SK-N-SH (cell line): ENCODE measurements around the gene INAVA. TPM values are rescaled to one million over a fixed set of nuclear protein-coding genes. Genes with fewer than 3 reads are reported as not detected.
"Not testable (repeated sequence)": the region's sequence is repeated elsewhere in the genome, so short reads cannot be mapped to it uniquely, and the experiment has no call there.

ENCODE experiments used
- CTCF ChIA-PET: fragments of 300-600, 350-600 bp; formaldehyde crosslinking; extraction: SDS; loops from one replicate; lab custom pipeline; 2021; lab: Yijun Ruan, JAX
- POLR2A ChIA-PET: fragments of 350-600 bp; sonication (Branson Sonifier 250); formaldehyde crosslinking; extraction: SDS; loops from one replicate; lab custom pipeline; 2020; ENCODE audit warnings: antibody characterized with exemption, inconsistent platforms; lab: Yijun Ruan, JAX
- DNase-seq: peaks from one replicate; pipeline ENCODE4 v3.0.0; 2012
- H2AFZ ChIP-seq: fragments of 200-600 bp; sonication (generic); 2 replicates; pipeline ENCODE4 v1.8.1; 2016; ENCODE audit warnings: antibody characterized with exemption, mild to moderate bottlenecking, low read depth
- H3F3A ChIP-seq: fragments of 200-600 bp; sonication (generic); replicated peaks from 2 replicates; pipeline ENCODE3; 2016; ENCODE audit warnings: antibody characterized with exemption, mild to moderate bottlenecking; ENCODE audit not compliant: insufficient read depth
- H3K27ac ChIP-seq, 2 experiments: fragments of 200-500 bp in 1 of 2; fragments of 200-600 bp in 1 of 2; sonication (Bioruptor generic) in 1 of 2; sonication (generic), shearing (Covaris generic) in 1 of 2; 2 replicates each; pipeline versions ENCODE4 v1.5.1 to v1.6.1; 2014 to 2016; ENCODE audit warnings: low read depth in 2 of 2, inconsistent platforms in 1 of 2, low read length in 1 of 2, mild to moderate bottlenecking in 1 of 2, mixed read lengths in 1 of 2
- H3K27me3 ChIP-seq: fragments of 200-600 bp; sonication (generic), shearing (Covaris generic); 2 replicates; pipeline ENCODE4 v1.6.1; 2016; ENCODE audit warnings: mixed run types; ENCODE audit not compliant: insufficient read depth
- H3K36me3 ChIP-seq, 2 experiments: fragments of 200-500 bp in 1 of 2; fragments of 200-600 bp in 1 of 2; sonication (Bioruptor generic) in 1 of 2; sonication (generic) in 1 of 2; replicated peaks in 1 of 2; 2 replicates each; pipeline versions ENCODE3 to v1.5.1; 2014 to 2016; ENCODE audit warnings: low read length in 1 of 2, mild to moderate bottlenecking in 1 of 2; ENCODE audit not compliant: insufficient read depth in 2 of 2, control insufficient read depth in 1 of 2
- H3K4me1 ChIP-seq, 2 experiments: fragments of 200-500 bp in 1 of 2; fragments of 200-600 bp in 1 of 2; sonication (Bioruptor generic) in 1 of 2; sonication (generic), shearing (Covaris generic) in 1 of 2; 2 replicates each; pipeline versions ENCODE4 v1.5.1 to v1.6.1; 2014 to 2016; ENCODE audit warnings: low read depth in 1 of 2, low read length in 1 of 2, mixed run types in 1 of 2; ENCODE audit not compliant: insufficient read depth in 2 of 2, control insufficient read depth in 1 of 2
- H3K4me2 ChIP-seq: fragments of 200-600 bp; sonication (generic), shearing (Covaris generic); 2 replicates; pipeline ENCODE4 v1.6.1; 2017; ENCODE audit warnings: mixed run types
- H3K4me3 ChIP-seq, 2 experiments: fragments of 200-500 bp in 1 of 2; fragments of 200-600 bp in 1 of 2; sonication (Bioruptor generic) in 1 of 2; sonication (generic), shearing (Covaris generic) in 1 of 2; 2 replicates each; pipeline versions ENCODE4 v1.5.1 to v1.8.1; 2014 to 2016; ENCODE audit warnings: low read depth in 2 of 2, inconsistent platforms in 1 of 2, low read length in 1 of 2, mild to moderate bottlenecking in 1 of 2, mixed read lengths in 1 of 2, moderate library complexity in 1 of 2
- H3K79me2 ChIP-seq: fragments of 200-600 bp; sonication (generic); 2 replicates; pipeline ENCODE4 v1.8.1; 2017; ENCODE audit warnings: mild to moderate bottlenecking; ENCODE audit not compliant: insufficient read depth
- H3K9ac ChIP-seq: fragments of 200-600 bp; sonication (generic); 2 replicates; pipeline ENCODE4 v1.6.1; 2017; ENCODE audit warnings: mixed run types
- H3K9me2 ChIP-seq: fragments of 200-600 bp; sonication (generic); 2 replicates; pipeline ENCODE4 v1.6.1; 2017; ENCODE audit warnings: mixed run types
- H3K9me3 ChIP-seq: fragments of 200-600 bp; sonication (generic); 2 replicates; pipeline ENCODE4 v1.6.1; 2017; ENCODE audit warnings: mixed run types, mild to moderate bottlenecking, moderate library complexity
- H4K20me1 ChIP-seq: fragments of 200-600 bp; sonication (generic); 2 replicates; pipeline ENCODE4 v1.6.1; 2017; ENCODE audit warnings: mild to moderate bottlenecking, mixed run types; ENCODE audit not compliant: insufficient read depth
- CHD2 ChIP-seq: fragments of 150-350 bp; IDR thresholded peaks from 2 replicates; pipeline ENCODE4 v1.6.1; 2018; ENCODE audit warnings: low read length; ENCODE audit not compliant: partially characterized antibody
- FOXM1 ChIP-seq: IDR thresholded peaks from 2 replicates; pipeline ENCODE4 v1.4.0; 2012; ENCODE audit warnings: low read depth, mild to moderate bottlenecking
- GABPA ChIP-seq: IDR thresholded peaks from 2 replicates; pipeline ENCODE4 v1.4.0; 2012; ENCODE audit warnings: low read depth, mild to moderate bottlenecking
- GATA2 ChIP-seq: sonication (generic); formaldehyde crosslinking; IDR thresholded peaks from 2 replicates; pipeline ENCODE4 v1.5.0; 2020; ENCODE audit warnings: mild to moderate bottlenecking, missing genetic modification reagents
- IRF3 ChIP-seq: fragments of 150-350 bp; IDR thresholded peaks from 2 replicates; pipeline ENCODE4 v1.6.1; 2016; ENCODE audit warnings: mild to moderate bottlenecking, low read depth, low read length
- MEF2A ChIP-seq: IDR thresholded peaks from 2 replicates; pipeline ENCODE4 v1.4.0; 2012; ENCODE audit warnings: low read depth, borderline replicate concordance
- MXI1 ChIP-seq: IDR thresholded peaks from 2 replicates; pipeline ENCODE4 v1.6.1; 2012; ENCODE audit warnings: mild to moderate bottlenecking, low read depth, low read length, improper control_type of control experiment
- RAD21 ChIP-seq: IDR thresholded peaks from 2 replicates; pipeline ENCODE4 v1.6.1; 2012; ENCODE audit warnings: mild to moderate bottlenecking, low read length
- REST ChIP-seq: IDR thresholded peaks from 2 replicates; pipeline ENCODE4 v1.6.1; 2012; ENCODE audit warnings: mild to moderate bottlenecking, low read depth, low read length, moderate library complexity
- RFX5 ChIP-seq: IDR thresholded peaks from 2 replicates; pipeline ENCODE4 v1.6.1; 2012; ENCODE audit warnings: mild to moderate bottlenecking, improper control_type of control experiment, low read length
- SIN3A ChIP-seq: IDR thresholded peaks from 2 replicates; pipeline ENCODE4 v1.6.1; 2012; ENCODE audit warnings: low read depth, mild to moderate bottlenecking, low read length, moderate library complexity, borderline replicate concordance
- TCF12 ChIP-seq: IDR thresholded peaks from 2 replicates; pipeline ENCODE4 v1.4.0; 2012
- WGBS: methylation state at CpG from one replicate; pipeline ENCODE4 v1.1.6; 2017; ENCODE audit warnings: low lambda C conversion rate; 5-methylcytosine and 5-hydroxymethylcytosine counted together
- polyA plus RNA-seq, 3 experiments: library from polyadenylated mRNA; depleted of rRNA; stranded (reverse); fragments of >200 nt; gene quantifications; 2 replicates each; pipeline ENCODE4 v1.2.3, GENCODE V29; 2012
- TF ChIP-seq, protein P1 (sequence below): IDR thresholded peaks from 2 replicates; pipeline ENCODE4 v1.4.0; 2012; ENCODE audit warnings: low read depth
- TF ChIP-seq, protein P2 (sequence below): fragments of 150-350 bp; IDR thresholded peaks from 2 replicates; pipeline ENCODE4 v1.6.1; 2017; ENCODE audit warnings: antibody characterized with exemption, low read length, low read depth, borderline replicate concordance
- TF ChIP-seq, protein P3 (sequence below): IDR thresholded peaks from 2 replicates; pipeline ENCODE4 v1.4.0; 2012; ENCODE audit warnings: low read depth, borderline replicate concordance
- TF ChIP-seq, protein P4 (sequence below): IDR thresholded peaks from 2 replicates; pipeline ENCODE4 v1.4.0; 2012; ENCODE audit warnings: low read depth, borderline replicate concordance
- TF ChIP-seq, protein P5 (sequence below): fragments of 200-600 bp; sonication (generic); IDR thresholded peaks from 2 replicates; pipeline ENCODE4 v1.6.1; 2017; ENCODE audit warnings: antibody characterized with exemption, mild to moderate bottlenecking, moderate library complexity

The INAVA gene
- polyA plus RNA-seq, 1 of the 3 experiments (the other 2 are of a cell fraction), result 0.12 TPM

GRCh38 chr1:200963076-200963475 lies 68.4 kb downstream of the INAVA start:
- H3K9ac ChIP-seq, result no peak overlapping the region
- H3F3A ChIP-seq, result no peaks in the 10 kb centered on the region
- H3K4me2 ChIP-seq, result no peak overlapping the region
- no peaks in the 10 kb centered on the region for H4K20me1 ChIP-seq
- POLR2A ChIA-PET, result no interaction called here
- H3K9me2 ChIP-seq, result no peaks in the 10 kb centered on the region
- H3K27me3 ChIP-seq, result no peaks in the 10 kb centered on the region
- CTCF ChIA-PET, result interaction anchor here (1.0 to 1.7 kb wide), 3 partner anchors 9 to 404 kb away, joined by 4 to 12 read pairs (median 4); no protein-coding TSS in a partner anchor
- H3K27ac ChIP-seq, result no peak overlapping the region
- WGBS, result 25% methylated on average over 2 of the region's 2 CpGs
- no peaks in the 10 kb centered on the region for H3K4me1 ChIP-seq
- no peak overlapping the region for H3K4me3 ChIP-seq
- H3K79me2 ChIP-seq, result no peaks in the 10 kb centered on the region
- no peak for DNase-seq
- no peaks in the 10 kb centered on the region for H3K36me3 ChIP-seq
- TF ChIP-seq MEF2A (no peak), GABPA (no peak), CHD2 (no peak), FOXM1 (no peak), IRF3 (no peak), TCF12 (no peak), MXI1 (no peak), RAD21 (no peak), SIN3A (no peak), GATA2 (CRISPR knock-in tag) (no peak), REST (no peak), RFX5 (no peak)
- TF ChIP-seq, protein P1, sequence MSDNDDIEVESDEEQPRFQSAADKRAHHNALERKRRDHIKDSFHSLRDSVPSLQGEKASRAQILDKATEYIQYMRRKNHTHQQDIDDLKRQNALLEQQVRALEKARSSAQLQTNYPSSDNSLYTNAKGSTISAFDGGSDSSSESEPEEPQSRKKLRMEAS, result no peak
- TF ChIP-seq, protein P2, sequence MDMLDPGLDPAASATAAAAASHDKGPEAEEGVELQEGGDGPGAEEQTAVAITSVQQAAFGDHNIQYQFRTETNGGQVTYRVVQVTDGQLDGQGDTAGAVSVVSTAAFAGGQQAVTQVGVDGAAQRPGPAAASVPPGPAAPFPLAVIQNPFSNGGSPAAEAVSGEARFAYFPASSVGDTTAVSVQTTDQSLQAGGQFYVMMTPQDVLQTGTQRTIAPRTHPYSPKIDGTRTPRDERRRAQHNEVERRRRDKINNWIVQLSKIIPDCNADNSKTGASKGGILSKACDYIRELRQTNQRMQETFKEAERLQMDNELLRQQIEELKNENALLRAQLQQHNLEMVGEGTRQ, result no peak
- TF ChIP-seq, protein P3, sequence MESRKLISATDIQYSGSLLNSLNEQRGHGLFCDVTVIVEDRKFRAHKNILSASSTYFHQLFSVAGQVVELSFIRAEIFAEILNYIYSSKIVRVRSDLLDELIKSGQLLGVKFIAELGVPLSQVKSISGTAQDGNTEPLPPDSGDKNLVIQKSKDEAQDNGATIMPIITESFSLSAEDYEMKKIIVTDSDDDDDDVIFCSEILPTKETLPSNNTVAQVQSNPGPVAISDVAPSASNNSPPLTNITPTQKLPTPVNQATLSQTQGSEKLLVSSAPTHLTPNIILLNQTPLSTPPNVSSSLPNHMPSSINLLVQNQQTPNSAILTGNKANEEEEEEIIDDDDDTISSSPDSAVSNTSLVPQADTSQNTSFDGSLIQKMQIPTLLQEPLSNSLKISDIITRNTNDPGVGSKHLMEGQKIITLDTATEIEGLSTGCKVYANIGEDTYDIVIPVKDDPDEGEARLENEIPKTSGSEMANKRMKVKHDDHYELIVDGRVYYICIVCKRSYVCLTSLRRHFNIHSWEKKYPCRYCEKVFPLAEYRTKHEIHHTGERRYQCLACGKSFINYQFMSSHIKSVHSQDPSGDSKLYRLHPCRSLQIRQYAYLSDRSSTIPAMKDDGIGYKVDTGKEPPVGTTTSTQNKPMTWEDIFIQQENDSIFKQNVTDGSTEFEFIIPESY, result no peak
- TF ChIP-seq, protein P4, sequence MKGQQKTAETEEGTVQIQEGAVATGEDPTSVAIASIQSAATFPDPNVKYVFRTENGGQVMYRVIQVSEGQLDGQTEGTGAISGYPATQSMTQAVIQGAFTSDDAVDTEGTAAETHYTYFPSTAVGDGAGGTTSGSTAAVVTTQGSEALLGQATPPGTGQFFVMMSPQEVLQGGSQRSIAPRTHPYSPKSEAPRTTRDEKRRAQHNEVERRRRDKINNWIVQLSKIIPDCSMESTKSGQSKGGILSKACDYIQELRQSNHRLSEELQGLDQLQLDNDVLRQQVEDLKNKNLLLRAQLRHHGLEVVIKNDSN, result no peak
- TF ChIP-seq, protein P5, sequence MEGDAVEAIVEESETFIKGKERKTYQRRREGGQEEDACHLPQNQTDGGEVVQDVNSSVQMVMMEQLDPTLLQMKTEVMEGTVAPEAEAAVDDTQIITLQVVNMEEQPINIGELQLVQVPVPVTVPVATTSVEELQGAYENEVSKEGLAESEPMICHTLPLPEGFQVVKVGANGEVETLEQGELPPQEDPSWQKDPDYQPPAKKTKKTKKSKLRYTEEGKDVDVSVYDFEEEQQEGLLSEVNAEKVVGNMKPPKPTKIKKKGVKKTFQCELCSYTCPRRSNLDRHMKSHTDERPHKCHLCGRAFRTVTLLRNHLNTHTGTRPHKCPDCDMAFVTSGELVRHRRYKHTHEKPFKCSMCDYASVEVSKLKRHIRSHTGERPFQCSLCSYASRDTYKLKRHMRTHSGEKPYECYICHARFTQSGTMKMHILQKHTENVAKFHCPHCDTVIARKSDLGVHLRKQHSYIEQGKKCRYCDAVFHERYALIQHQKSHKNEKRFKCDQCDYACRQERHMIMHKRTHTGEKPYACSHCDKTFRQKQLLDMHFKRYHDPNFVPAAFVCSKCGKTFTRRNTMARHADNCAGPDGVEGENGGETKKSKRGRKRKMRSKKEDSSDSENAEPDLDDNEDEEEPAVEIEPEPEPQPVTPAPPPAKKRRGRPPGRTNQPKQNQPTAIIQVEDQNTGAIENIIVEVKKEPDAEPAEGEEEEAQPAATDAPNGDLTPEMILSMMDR, result no peak
- no peak overlapping the region for H2AFZ ChIP-seq
- H3K9me3 ChIP-seq, result no peaks in the 10 kb centered on the region

GRCh38 chr1:200963888-200964287 lies 69.2 kb downstream of the INAVA start:
- H3K4me2 ChIP-seq, H3K4me3 ChIP-seq, H3K27me3 ChIP-seq, H3K79me2 ChIP-seq, H4K20me1 ChIP-seq, DNase-seq, POLR2A ChIA-PET, H3F3A ChIP-seq, H3K4me1 ChIP-seq, H3K9ac ChIP-seq, H3K27ac ChIP-seq, H3K36me3 ChIP-seq, H2AFZ ChIP-seq, H3K9me2 ChIP-seq, H3K9me3 ChIP-seq: not testable (repeated sequence)
- CTCF ChIA-PET, result interaction anchor here (0.7 to 1.7 kb wide), 3 partner anchors 8 to 405 kb away, joined by 3 to 12 read pairs (median 4); no protein-coding TSS in a partner anchor
- 87% methylated on average over 11 of the region's 11 CpGs for WGBS
